ENCODE measurements around the gene PTPRJ.

PTPRJ gene

DNA sequence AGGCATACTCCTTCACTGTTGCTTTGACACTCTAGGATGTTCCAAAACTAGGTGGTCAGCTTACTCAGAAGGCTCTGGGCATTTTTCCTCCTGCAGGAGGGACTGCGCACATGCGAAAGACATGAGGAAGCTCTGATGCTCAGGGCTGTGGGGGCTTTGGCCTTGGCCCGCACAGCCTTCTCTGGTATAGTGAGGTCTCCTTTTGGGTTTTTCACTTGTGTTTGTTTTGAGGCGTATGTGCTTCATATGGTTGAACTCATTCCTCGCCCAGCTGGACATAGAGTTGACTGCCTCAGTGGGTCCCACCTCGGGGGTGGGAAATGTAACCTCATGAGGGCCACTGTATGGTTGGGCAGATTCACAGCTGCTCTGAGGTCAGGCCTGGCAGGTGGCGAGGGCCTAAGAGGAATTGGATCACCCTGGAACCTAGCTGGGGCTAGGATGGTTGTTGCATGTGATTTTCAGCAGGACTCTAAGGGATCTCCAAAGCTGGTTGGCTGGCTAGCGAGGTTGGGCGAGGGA is 63.7 kb downstream of the PTPRJ start:
- DNase-seq = no peak

DNA sequence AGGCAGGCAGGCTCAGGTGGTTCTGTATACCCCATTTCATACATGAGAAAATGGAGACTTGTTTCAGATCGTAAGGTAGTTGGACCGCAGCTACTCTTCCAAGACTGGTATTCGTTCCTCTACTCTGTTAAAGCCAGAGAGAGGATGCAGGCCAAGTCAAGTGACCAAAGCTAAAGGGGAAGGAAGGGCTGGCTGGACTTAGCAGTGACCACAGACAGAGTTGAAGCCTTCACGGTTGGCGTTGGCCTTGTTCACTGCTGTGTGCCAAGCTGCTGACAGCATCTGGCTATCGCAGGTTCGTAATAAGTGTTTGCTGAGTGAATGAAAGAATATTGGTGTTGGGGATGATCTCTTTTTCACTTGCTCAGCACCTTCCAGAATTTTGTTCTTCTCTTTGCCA is 64.2 kb downstream of the PTPRJ start:
- DNase-seq = no peak

DNA sequence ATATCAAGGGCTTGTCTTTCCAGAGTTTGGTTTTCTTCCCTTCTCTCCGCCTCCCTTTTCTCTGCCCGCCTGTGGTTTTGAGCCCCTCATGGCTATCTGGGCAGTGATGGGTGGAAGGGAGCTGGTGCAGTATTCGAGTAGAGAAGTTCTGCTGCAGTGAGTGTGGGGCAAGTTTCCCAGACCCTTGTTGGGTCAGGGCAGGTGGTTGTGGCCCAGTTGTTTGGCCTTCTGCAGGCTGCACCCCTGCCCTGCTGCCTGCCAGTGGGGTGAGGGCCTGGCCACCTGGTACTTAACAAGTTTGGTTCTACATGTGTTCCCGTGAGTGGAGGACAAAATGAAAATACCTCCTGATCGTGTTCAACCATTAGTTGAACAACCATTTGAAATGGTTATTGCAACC is 65.2 kb downstream of the PTPRJ start:
- DNase-seq = no peak

DNA sequence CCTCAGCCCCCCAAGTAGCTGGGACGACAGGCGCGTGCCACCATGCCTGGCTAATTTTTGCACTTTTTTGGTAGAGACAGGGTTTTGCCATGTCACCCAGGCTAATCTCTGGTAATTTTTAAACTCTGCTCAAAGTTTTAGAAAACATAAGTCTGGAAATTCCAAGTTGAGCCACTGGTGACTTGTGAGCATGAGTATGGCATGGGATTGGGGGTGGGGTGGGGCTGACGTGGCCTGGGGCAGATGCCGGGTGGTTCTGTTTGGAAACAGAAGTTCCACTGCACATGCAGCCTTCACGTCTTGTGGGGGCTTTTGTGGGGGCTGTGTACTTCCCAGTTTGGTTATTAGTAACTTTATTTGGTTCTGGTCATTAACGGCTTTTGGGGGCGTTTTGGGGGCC is 67.3 kb downstream of the PTPRJ start:
- DNase-seq = no peak

DNA sequence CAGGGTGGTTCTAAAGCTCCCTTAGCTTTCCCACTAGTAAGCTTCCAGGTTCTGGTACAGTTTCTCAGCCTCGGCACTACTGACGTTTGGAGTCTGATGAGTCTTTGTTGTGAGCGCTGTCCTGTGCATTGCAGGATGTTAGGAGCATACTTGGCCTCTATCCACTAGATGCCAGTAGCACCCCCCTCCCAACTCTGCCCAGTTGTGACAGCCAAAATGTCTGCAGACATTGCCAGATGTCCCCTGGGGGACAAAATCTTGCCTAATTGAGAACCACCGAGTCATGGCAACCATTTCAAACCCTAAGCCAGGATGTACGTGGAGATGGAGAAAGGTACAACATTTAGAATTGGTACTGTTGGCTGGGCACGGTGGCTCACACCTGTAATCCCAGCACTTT is 68.7 kb downstream of the PTPRJ start:
- no peak for DNase-seq

DNA sequence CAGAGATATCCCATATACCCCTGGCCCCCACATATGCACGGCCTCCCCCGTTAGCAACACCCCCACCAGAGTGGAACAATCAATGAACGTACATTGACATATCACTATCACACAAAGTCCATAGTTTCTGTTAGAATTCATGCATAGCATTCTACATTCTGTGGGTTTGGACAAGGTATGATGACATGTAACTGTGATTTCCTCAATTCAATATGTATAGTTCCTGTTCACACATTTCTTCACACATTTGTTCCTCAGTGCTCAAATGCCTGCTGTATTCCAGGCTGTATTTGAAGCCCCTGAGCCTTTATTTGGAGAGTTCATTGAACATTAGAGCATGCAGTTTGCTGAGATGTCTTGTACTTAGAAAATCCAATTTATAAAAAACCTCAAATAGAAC is 69.9 kb downstream of the PTPRJ start:
- no peak for DNase-seq

DNA sequence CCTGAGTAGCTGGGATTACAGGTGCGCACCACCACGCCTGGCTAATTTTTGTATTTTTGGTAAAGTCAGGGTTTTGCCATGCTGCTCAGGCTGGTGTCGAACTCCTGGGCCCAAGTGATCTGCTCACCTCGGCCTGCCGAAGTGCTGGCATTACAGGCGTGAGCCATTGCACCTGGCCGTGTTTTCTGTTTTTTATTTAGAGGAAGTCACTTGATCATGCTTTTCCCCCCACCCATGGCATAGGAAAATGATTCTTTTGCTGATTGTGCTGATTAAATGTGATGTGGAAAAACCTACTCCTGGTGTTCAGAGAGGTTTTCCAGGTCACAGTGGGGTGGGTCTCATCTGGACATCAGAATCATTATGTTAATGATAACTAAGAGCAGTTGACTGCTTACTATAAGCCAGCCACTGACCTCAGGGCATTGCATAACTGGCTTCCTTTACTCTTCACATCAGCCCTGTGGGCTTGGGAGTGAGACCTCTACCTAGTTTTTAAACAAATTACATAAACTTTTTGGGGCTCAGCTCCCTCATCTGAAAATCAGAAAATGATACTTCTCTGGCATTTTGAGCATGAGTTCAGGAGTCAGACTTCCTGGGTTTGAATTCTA is 71.0 kb downstream of the PTPRJ start:
- DNase-seq = no peak

DNA sequence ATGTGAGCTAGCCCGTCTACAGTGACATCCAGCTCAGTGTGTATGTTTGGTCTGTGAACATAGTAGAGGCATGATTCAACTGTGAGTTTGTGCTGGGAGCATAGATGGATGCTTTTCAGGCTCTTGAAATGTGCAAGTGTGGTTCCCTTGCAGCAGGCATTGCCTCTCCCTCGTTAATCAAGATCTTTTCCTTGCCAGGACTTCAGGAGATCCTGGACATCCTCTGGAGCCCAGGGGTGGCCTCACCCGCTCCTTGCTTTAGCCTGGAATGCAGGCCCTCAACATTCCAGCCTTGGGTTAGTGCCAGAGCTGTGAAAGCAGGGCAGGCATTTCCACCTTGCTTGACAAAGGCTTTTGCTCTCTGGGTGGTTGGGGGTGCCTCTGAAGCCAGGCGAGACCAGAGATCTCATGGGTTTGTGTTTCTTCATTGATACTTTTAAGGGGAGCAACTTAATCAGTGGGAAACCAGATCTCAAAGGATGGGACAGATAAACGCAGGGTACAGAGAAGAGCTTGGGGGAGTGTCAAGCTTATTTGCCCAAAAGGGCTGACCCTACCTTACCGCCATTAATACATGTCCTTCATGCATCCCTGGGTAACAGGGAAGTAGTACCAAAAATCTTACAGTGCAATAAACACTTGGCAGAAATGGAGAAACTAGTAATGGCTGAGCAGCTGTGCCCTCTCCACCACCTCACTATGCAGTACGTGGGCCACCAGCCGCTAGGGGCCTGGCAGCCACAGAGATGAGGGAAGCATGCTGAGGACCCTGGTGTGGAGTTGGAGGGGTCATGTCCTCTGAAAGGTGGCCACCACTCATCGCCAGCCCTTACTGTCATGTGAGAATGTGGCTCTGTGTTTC is 72.1 kb downstream of the PTPRJ start:
- DNase-seq = no peak

DNA sequence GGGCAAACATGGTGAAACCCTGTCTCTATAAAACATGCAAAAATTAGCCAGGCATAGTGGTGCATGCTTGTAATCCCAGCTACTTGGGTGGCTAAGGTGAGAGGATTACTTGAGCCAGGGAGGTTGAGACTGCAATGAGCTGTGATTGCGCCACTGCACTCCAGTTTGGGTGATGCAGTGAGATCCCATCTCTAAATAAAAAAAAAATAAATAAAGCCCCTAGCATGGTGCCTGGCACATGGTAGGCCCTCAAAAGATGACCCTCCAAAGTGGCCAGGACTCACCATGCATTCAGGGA is 74.6 kb downstream of the PTPRJ start:
- no peak for DNase-seq

DNA sequence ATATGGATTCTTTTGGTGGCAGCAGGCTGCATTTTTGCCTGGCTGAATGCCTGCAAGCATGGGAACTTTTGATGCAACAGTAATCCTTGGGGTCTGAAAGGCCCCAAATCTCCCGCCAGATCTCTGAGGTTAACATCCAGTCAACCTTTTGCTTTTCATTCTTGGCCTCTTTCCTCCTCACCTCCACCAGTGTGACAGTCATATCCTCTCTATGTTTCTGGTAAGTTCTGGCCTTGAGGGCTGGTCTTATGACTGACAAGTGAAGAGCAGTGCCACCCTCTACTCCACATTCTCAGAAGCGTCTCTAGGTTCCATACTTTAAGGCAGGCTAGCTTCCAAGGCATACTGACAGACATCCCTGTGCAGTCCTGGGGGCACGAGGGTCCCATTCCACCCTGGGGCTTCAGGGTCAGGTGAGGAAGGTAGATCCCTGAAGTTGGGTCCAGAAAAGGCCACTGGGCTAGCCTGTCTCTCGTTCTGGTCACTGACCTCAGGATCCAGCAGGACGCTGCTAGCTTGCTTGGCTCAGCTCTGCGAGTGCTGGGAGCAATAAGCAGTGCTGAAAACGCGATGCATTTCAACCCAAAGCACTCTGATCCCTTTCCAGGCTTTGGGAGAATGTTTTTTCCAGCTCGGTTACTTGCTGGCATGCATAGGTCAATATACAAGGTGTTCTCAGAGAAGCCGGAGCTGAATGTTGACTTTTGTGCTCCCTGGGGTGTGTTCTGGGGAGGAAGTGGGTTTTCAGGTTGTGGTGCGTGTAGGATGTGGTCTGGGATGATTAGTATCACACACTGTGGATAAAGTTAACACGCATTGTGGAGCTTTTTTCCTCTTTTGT is 75.2 kb downstream of the PTPRJ start:
- no peak for DNase-seq

DNA sequence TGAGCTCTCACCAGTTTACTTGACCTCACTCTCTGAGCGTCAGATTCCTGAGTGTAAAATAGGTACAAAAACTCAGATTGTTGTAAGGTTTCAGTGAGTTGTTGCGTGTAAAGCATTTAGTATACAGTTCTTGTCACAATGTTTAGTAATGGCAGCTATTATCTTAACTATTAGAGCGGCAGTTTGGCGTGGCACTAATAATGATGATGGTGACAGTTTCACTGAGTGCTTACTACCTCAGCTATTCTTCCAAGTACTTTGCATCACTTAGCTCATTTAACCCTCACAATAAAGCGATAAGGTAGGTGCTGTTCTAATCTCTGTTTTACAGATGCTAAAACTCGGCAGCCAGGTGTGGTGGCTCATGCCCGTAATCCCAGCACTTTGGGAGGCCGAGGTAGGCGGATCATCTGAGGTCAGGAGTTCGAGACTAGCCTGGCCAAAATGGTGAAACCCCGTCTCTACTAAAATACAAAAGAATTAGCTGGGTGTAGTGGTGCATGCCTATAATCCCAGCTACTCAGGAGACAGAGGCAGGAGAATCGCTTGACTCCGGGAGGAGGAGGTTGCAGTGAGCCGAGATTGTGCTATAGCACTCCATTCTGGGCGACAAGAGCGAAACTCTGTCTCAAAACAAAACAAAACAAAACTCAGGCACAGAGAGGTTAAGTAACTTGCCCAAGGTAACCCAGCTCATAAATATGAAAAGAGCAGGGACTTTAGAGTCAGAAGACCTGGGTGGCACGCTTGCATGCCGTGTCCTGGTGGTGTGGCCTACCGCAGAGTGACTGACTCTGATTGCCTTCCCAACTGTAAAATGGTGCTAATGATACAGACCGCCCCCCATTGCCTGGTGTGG is 76.2 kb downstream of the PTPRJ start:
- no peak for DNase-seq

DNA sequence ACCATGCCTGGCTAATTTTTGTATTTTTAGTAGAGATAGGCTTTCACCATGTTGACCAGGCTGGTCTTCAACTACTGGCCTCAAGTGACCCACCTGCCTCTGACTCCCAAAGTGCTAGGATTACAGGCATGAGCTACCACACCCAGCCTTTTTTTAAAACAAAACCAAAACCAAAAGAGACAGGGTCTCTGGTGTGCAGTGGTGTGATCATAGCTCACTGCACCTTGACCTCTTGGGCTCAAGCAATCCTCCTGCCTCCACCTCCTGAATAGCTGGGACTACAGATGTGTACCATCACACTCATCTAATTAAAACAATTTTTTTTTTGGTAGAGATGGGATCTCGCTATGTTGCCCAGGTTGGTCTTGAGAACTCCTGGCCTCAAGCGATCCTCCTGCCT is 77.7 kb downstream of the PTPRJ start:
- no peak for DNase-seq

DNA sequence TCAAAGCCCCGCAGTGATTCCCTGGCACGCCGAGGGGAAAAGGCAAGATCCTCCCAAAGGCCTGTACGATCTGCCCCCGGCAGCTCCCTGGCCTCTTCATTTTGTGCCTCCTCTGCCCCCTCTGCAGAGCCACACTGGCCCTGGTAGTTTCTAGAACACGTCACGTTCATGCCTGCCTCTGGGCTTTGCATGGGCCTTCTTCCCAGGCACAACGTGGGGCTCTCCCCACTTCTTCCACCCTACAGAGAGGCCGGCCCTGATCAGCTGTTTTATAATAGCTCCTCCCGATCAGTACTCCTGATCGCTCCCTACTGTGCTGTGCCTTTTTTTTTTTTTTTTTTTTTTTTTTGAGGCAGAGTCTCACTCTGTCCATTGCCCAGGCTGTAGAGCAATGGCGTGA is 78.4 kb downstream of the PTPRJ start:
- no peak for DNase-seq

DNA sequence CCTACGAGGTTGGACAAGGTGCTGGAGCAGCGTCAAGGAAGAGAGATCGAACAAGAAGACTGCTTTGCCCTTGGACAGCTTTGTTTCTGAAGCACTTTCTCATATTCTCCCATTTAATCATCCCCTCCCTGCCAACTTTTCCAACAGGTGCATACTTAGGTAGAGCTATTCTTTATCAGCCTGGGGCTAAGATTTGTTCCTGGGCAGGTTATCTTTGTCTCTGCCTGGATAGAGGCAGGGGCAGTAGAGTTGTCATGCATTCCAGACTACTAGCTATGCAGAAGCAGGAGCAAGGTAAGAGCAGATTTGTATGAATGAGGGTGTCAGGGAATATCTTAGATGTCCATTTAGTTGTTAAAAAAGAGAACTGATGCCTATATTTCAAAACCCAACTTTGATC is 82.3 kb downstream of the PTPRJ start:
- DNase-seq = no peak

DNA sequence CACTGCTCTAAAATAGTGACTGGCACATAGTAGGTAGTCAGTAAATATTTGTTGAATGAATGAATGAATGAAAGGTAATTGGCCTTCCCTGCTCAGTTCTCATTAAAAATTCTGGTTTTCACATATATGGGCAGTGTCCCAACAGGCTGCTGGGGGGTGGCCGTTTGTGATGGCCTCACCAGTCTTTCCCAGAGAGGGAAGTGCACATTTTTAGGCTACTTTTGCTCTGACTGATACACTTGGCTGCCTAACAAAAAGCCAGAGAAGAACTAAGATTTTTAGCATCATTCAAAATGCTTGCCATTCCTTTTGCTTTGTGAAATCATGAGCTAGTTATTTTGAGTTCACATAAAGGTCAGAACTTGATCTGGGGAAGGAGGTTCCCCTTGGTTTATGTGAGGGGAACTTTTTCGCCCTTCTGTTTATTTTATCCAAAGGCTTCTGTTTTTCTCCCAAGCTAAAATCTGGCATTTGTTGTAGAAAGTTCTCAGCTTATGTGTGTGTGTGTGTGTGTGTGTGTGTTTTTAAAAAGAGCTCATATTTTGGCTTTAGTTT is 83.1 kb downstream of the PTPRJ start:
- DNase-seq = no peak

DNA sequence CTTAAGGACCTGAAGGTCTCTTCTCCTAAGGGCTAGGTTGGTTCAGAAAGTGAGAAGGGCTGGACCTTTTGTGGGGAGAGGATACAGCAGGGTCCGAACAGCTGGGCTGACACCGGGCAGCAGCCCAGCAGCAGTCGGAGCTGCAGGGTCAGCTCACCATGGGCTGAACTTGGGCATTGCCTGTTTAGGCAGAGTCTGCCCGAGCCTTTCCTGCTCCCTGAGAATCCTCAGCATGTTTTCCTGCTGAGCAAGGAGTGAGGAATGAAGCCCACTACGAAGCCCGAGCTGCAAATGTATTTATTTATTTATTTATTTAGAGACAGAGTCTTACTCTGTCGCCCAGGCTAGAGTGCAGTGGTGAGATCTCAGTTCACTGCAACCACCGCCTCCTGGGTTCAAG is 83.9 kb downstream of the PTPRJ start:
- DNase-seq = no peak

DNA sequence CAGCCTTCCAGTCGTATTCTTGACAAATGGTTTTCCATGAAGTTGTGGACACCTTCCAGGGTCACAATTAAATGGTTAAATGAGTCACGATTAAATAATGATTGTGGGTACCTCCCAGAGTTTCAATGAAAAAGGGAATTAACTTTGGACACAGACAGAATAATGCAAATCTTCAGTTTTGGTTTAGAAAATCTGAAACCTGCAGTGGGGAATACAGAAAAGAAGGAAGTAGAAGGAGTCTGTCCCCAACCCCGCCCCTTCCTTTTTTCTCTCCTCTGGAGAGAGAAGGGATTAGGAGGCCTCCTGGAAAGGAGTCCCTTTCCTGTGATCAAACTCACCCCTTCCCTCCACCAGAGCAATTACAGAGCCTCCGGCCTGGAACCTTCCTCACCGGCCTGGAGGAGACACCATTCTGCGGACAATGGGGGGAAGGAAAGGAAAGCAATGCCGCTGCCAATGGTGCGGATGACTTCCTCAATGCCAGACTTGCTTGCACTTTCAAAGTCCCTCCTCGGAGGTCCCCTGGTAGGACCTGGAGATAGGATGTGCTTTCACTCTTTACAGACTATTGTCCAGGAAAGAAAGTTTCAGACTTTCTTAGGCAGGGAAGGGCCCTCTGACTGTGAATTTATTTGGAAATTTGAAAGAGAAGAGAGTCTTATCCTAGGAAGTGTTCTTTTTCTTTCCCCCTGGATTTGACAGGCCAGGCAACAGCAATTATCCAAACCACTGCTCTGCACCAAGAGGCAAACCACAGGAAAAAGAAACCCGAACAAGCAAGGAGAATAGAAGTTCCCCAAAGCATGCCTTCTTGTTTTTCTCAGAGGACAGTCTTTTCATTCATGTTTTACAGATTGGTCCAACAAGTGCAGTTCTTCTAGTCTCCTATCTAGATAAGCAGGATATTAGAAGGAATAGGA is 86.8 kb downstream of the PTPRJ start:
- no peak for DNase-seq

DNA sequence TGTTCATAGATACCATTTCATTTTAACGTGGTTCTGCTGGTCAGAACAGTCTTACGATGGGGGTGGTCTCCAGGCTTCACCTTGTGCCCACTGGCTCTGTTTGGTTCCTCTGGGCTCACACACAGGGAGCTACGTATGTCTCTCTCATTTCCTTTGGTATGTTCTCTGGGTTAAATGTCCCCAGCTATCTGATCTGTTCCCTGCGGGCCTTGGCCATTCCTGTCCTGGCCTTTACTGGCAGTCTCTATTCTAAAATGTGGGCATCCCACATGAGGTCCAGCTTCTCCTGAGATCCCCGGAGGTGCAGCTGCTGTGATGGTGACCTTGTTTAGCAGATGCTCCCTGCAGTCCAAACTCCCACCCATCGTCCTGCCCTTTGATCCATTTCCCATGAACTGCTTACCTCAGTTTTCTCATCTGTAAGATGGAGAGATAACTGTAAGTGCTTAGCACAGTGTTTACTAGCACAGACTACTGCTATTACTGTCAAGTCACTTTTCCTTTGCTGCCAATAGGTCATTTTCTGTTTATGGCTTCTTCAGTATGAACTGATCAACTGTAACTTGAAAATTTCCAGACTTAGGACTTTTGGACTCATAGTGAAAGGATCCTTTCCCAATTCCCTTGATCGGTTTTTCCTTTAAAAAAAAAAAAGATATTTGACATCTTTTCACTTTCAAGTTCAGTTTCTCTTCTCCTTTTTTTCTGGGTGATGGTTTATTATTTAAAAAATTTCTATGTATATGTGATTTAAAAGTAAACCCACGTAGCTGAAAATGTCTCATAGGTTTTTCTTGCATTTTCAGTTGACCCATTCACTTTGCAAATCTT is 92.9 kb downstream of the PTPRJ start:
- no peak for DNase-seq

DNA sequence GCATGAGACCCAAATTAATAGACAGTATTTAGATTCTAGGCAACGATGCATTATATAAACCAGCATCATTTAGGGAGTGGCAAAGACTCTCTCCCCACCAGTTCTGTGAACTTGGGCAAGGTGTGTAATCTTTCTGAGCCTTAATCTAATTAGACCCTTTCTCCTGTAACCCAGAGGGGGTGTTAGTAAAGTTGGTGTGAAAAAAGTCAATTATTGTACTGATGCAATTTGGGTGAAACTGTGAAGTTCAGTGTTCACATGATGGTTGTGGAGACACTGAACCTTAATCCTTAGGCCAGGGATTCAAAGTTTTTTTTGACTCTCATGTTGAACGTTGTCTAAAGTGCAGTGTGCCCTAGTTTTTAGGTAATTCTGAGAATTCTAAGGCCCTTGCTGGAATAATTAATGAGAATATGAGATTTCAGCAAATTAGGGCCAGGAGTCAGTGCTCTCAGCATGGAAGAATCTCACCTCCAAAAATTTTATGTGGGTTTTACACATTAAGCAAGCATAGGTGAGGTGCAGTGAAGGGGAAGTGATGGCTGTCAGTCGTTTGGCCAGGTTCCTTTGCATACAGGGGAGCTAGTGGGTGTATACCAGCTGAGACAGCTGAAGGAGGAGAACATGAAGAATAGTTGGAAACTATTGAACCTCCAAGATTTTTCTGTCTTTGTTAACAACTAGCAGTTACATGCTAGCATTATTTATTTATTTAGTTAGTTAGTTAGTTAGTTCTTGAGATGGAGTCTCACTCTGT is 94.2 kb downstream of the PTPRJ start:
- DNase-seq = no peak

DNA sequence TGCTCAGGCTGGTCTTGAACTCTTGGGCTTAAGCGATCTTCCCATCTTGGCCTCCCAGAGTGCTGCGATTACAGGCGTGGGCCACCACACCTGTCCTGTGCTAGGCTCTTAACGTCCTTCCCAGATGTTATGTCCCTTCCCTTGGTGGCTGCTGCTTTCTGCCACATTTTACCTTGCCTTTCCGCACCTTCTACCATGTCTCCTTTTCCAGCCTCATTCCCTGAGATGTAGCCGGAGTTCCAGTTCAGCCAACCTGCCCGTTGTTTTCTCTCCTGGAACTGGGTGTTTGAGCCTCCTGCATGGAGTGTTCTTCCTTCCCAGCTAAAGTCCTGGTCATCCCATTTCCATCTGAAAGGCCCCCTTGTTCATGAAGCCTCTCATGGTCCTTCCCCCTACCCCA is 95.3 kb downstream of the PTPRJ start:
- no peak for DNase-seq

Measured in NCI-H2029 (cell line).